Endothelial cell of umbilical vein (primary cell): Measurements from ENCODE around the gene TBX4. TPM values are rescaled to one million over a fixed set of nuclear protein-coding genes. Genes with fewer than 3 reads are reported as not detected.

Experiments used
- BruUV-seq: library from RNA; stranded (reverse); fragments of 400-500 nt; replicated peaks from 2 replicates; lab custom pipeline; 2021; lab: Mats Ljungman, UMichigan
- CTCF ChIA-PET: fragments of 300-600, 350-600 bp; sonication (Branson Sonifier 250); formaldehyde crosslinking; loops from one replicate; lab custom pipeline; 2021; ENCODE audit warnings: antibody characterized with exemption, inconsistent platforms; lab: Charles Lee
- POLR2A ChIA-PET: fragments of 300-600, 350-600 bp; sonication (Branson Sonifier 250); formaldehyde crosslinking; loops from one replicate; lab custom pipeline; 2021; ENCODE audit warnings: antibody characterized with exemption, inconsistent platforms; lab: Charles Lee
- DNase-seq: peaks from one replicate; pipeline ENCODE4 v3.0.0-alpha.2; 2011; ENCODE audit warnings: low read depth, low spot score
- FAIRE-seq: peaks from 2 replicates; lab custom pipeline; 2011; peaks lifted over from hg19 to GRCh38; lab: Jason Lieb, UNC
- H2AFZ ChIP-seq: 2 replicates; pipeline ENCODE4 v1.6.0; 2012; ENCODE audit warnings: low read depth, low read length, control low read depth, inconsistent platforms
- H3K27ac ChIP-seq: 2 replicates; pipeline ENCODE4 v1.5.1; 2011; ENCODE audit warnings: low read depth, mild to moderate bottlenecking, control low read depth, low read length, moderate library complexity; ENCODE audit not compliant: insufficient read depth
- H3K27me3 ChIP-seq, 2 experiments: 2 replicates each; pipeline versions ENCODE4 v1.6.0 to v1.6.1; 2011; ENCODE audit warnings: low read length in 2 of 2, mixed read lengths in 1 of 2; ENCODE audit not compliant: control insufficient read depth in 2 of 2, insufficient read depth in 2 of 2
- H3K36me3 ChIP-seq, 2 experiments: 2 replicates in 1 of 2; 3 replicates in 1 of 2; pipeline ENCODE4 v1.5.1; 2011; ENCODE audit warnings: low read length in 2 of 2, mild to moderate bottlenecking in 1 of 2, moderate library complexity in 1 of 2; ENCODE audit not compliant: control insufficient read depth in 2 of 2, insufficient read depth in 2 of 2; ENCODE audit errors: extremely low read depth in 1 of 2
- H3K4me1 ChIP-seq: 3 replicates; pipeline ENCODE4 v1.5.1; 2011; ENCODE audit warnings: mild to moderate bottlenecking, low read length; ENCODE audit not compliant: control insufficient read depth, insufficient read depth; ENCODE audit errors: extremely low read depth
- H3K4me2 ChIP-seq: 2 replicates; pipeline ENCODE4 v1.6.1; 2011; ENCODE audit warnings: low read length, control low read depth, mixed read lengths; ENCODE audit not compliant: insufficient read depth
- H3K4me3 ChIP-seq, 3 experiments: fragments of 200-600 bp in 1 of 3; sonication (generic), shearing (Covaris generic) in 1 of 3; replicated peaks in 1 of 3; 2 replicates each; pipeline ENCODE4 v1.5.1; 2011 to 2016; ENCODE audit warnings: control low read depth in 3 of 3, low read length in 3 of 3, mild to moderate bottlenecking in 2 of 3, inconsistent platforms in 1 of 3, low read depth in 1 of 3, moderate library complexity in 1 of 3; ENCODE audit not compliant: insufficient read depth in 1 of 3
- H3K79me2 ChIP-seq: 2 replicates; pipeline ENCODE4 v1.6.0; 2012; ENCODE audit warnings: low read length, inconsistent platforms; ENCODE audit not compliant: control insufficient read depth, insufficient read depth
- H3K9ac ChIP-seq: replicated peaks from 2 replicates; pipeline ENCODE3; 2011; ENCODE audit warnings: low read length, control low read depth; ENCODE audit not compliant: insufficient read depth; ENCODE audit errors: extremely low read depth
- H3K9me1 ChIP-seq: replicated peaks from 3 replicates; pipeline ENCODE4 v1.6.0; 2011; ENCODE audit warnings: mild to moderate bottlenecking, low read length; ENCODE audit not compliant: control insufficient read depth, insufficient read depth; ENCODE audit errors: extremely low read depth
- H3K9me3 ChIP-seq: replicated peaks from 2 replicates; pipeline ENCODE4 v1.5.1; 2012; ENCODE audit warnings: low read length, inconsistent platforms; ENCODE audit not compliant: control insufficient read depth, insufficient read depth
- H4K20me1 ChIP-seq: replicated peaks from 2 replicates; pipeline ENCODE3; 2011; ENCODE audit warnings: mild to moderate bottlenecking, low read length; ENCODE audit not compliant: control insufficient read depth, insufficient read depth; ENCODE audit errors: extremely low read depth
- EZH2 ChIP-seq: IDR thresholded peaks from 2 replicates; pipeline ENCODE4 v1.6.1; 2012; ENCODE audit warnings: borderline replicate concordance, low read depth, mild to moderate bottlenecking, moderate library complexity, low read length, inconsistent platforms; ENCODE audit not compliant: severe bottlenecking
- FOS ChIP-seq: IDR thresholded peaks from 2 replicates; pipeline ENCODE4 v1.6.1; 2011; ENCODE audit warnings: mild to moderate bottlenecking, low read length, moderate library complexity, borderline replicate concordance; ENCODE audit not compliant: insufficient read depth
- GATA2 ChIP-seq: IDR thresholded peaks from 2 replicates; pipeline ENCODE4 v1.7.0; 2011; ENCODE audit warnings: low read depth, mild to moderate bottlenecking, moderate library complexity, mixed read lengths, low read length; ENCODE audit not compliant: insufficient read length, insufficient read depth
- JUN ChIP-seq: IDR thresholded peaks from 2 replicates; pipeline ENCODE4 v1.6.1; 2011; ENCODE audit warnings: borderline replicate concordance, low read depth; ENCODE audit not compliant: insufficient read length, insufficient read depth
- POLR2A ChIP-seq: IDR thresholded peaks from 2 replicates; pipeline ENCODE4 v1.6.1; 2012; ENCODE audit warnings: low read depth, mild to moderate bottlenecking, control low read depth, low read length
- POLR2AphosphoS5 ChIP-seq: IDR thresholded peaks from 2 replicates; pipeline ENCODE4 v1.6.1; 2012; ENCODE audit warnings: low read depth, mild to moderate bottlenecking, control low read depth, low read length, moderate library complexity; ENCODE audit not compliant: insufficient read depth
- dilution Hi-C: fragments of 300-500 bp; cut with MboI; formaldehyde crosslinking; loops from one replicate; pipeline ENCODE4 v1.15.0; 2019; ENCODE audit warnings: low sequenced_read_pairs; ENCODE audit not compliant: extremely low pct_ligation_motif_present
- intact Hi-C: fragments of 100-400 bp; cut with micrococcal nuclease; formaldehyde crosslinking; loops from one replicate; pipeline ENCODE4 v1.10.0; 2022
- polyA plus RNA-seq, 4 experiments: library from polyadenylated mRNA; depleted of rRNA in 3 of 4; stranded (reverse) in 3 of 4; unstranded in 1 of 4; fragments of >200 nt; gene quantifications; 2 replicates each; pipeline versions ENCODE4 v1.2.1 to v1.2.3, GENCODE V29; 2011 to 2012; ENCODE audit warnings: missing spikeins in 1 of 4
- total RNA-seq: library from RNA; stranded (reverse); gene quantifications from 2 replicates; pipeline ENCODE4 v1.2.3, GENCODE V29; 2021
- TF ChIP-seq, protein P1 (sequence below): IDR thresholded peaks from 2 replicates; pipeline ENCODE4 v1.6.1; 2011; ENCODE audit not compliant: insufficient read depth, insufficient read length

TBX4 gene
- total and polyA plus RNA-seq, 2 donors (not counting 3 experiments of a cell fraction or from before 2014, with no cell fraction given) = not detected

DNA sequence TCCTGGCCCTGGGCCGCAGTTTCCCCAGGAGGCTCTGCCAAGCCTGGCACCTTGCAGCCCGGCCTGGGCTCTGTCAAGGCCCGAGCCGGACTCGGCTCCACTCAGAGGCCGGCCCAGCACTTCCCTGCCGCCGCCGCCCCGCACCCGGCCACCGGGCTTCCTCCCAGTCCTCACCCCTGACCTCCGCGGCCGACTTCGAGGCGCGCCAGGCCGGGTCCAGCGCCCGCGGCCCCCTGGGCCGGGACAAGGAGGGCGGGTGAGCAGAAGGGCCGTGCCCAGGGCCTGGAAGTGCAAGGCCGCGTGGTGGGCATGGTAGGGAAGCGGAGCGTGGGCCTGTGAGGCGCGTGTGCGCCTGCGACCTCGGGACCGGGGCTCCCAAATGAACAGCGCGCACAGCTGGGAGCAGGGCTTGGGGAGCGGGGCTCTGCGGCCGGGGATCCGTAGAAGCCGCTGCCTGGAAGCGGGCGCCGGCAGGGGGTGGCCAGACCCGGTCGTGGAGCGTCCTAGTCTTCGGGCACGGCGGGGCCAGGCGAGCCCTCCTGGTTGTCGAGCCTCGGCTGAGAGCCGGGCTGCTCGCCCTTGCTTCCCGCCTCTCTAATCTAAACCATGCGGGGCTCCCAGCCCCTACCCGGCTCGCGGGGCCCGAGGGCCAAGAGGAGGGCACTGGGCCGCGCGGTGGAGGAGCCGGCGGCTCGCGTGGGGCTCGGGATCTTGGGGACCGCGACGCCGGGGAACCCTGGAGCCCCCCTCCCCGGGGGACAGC is 503 bp upstream of the TBX4 start:
- Histone ChIP-seq H3K36me3 (no peaks in the 10 kb centered on the region), H3K9ac (no peak overlapping the region), H3K9me1 (no peaks in the 10 kb centered on the region), H3K4me3 (no peak overlapping the region), H3K9me3 (no peaks in the 10 kb centered on the region), H3K27ac (no peak overlapping the region), H3K4me1 (peaks cover 3% of the 10 kb centered on the region), H2AFZ (no peak overlapping the region), H3K27me3 (peaks cover 68 to 90% of the 10 kb centered on the region in 2 experiments), H3K79me2 (no peaks in the 10 kb centered on the region), H4K20me1 (peaks cover 2% of the 10 kb centered on the region), H3K4me2 (no peak overlapping the region)
- no peak for DNase-seq
- FAIRE-seq = no peak
- no TSS peak for BruUV-seq
- intact Hi-C loops (loop anchor here (2.0 kb wide), 1 partner anchor 37 kb away; no protein-coding TSS in a partner anchor), dilution Hi-C loops (no loop called here)
- TF ChIP-seq POLR2AphosphoS5 = no peak
- peak; percentile 48 for TF ChIP-seq EZH2
- TF ChIP-seq FOS = no peak
- TF ChIP-seq POLR2A = no peak
- TF ChIP-seq, protein P1, sequence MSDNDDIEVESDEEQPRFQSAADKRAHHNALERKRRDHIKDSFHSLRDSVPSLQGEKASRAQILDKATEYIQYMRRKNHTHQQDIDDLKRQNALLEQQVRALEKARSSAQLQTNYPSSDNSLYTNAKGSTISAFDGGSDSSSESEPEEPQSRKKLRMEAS = no peak
- no peak for TF ChIP-seq GATA2
- no peak for TF ChIP-seq JUN
- CTCF ChIA-PET = interaction anchor here (2.0 kb wide), 1 partner anchor 16 kb away, joined by 7 read pairs; no protein-coding TSS in a partner anchor
- POLR2A ChIA-PET = no interaction called here
